Fibroblast of skin of left biceps (primary cell): Measurements from ENCODE around the gene DENND2D.

Experiments used
- DNase-seq, 2 experiments: peaks; one replicate each; pipeline ENCODE4 v3.0.0-alpha.2; 2013; ENCODE audit warnings: low read depth in 2 of 2

DENND2D gene

GRCh38 chr1:111175349-111175748 lies 25.1 kb downstream of the DENND2D start:
- no peak for DNase-seq

DNA sequence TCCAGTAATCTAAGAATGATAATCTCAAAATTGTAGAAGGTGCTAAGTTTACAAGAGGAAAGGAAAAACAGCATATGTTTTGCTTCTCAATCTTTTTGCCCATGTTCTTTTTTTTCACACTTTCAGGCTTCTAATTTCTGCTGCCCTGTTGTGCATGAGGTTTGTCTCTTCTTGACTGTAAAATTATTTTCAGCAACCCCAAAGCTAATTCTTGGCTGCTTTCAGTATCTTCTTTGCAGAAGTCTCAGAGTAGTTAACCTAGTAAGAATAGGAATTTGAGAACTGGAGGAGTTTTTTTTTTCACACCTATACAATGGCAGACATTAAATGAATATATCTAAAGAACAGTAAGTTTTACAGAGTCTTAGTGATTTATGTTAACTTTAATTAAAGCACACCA lies 26.4 kb downstream of the DENND2D start:
- no peak for DNase-seq

DNA sequence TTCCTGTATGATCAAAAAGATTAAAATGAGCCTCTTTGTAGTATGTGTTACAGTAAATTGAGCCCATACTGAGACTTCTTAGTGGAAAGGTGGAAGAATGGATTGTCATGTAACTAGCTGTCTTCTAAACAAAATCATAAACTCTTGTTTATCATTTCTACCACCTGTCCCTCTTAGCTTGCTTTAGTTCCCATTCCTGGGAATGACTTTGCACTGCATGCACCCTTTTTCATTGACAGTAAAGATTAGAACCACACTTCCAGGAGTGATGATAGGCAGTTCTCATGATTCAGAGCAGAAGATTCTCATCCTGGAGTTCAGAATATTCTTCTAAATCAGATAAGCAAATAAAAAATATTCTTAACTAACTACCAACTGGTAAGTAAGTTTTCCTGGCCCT lies 28.0 kb downstream of the DENND2D start:
- DNase-seq: no peak

- no peak for DNase-seq
Observed at GRCh38 chr1:111164151-111164550, 36.3 kb downstream of the DENND2D start.

- no peak for DNase-seq
Observed at GRCh38 chr1:111163363-111163762, 37.1 kb downstream of the DENND2D start.

DNA sequence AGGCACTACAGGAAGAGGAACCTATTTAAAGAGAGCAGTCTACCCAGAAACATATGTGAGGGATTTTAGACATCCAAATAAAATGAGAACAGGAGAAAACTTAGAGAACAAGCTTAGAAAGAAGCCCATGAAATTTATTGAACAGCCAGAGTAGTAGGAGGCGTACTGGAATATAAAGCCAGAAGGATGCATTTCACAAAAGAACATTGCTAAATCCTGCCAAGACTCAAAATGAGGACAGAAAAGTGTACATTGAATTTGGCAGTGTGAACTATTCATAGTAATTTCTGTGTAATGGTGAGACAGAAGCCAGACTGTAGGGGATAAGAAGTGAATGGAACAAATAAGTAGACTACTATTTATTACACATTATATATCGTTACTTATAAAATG lies 38.0 kb downstream of the DENND2D start:
- no peak for DNase-seq

DNA sequence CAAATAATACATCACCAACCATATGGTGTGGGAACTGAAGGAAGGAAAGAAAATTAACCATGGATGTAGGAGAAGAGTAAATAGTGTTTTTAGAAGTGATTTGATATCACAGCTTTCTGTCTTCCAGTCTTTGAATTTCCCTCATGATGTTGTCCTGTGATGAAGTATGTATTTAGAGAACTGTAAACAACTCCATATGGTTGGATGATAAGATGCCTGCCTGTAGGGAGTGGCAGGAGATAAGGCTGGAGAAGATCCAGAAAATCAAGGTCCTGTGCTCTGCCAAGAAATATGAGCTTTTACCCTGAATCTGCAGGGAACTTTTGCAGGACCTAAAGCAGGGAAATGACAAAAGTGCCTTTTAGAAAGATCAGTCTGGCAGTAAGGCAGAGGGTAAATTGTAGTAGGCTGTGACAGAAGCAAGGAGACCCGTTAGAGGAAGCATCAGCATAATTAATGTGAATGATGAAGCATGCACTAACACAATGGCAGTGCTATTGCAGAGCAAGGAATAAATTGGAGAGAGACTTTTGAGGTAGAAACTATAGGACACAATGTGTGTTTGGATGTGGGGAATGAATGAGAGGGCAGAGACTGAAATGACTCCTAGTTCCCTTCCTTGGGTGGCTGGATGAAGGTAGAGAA lies 38.5 kb downstream of the DENND2D start:
- no peak for DNase-seq

DNA sequence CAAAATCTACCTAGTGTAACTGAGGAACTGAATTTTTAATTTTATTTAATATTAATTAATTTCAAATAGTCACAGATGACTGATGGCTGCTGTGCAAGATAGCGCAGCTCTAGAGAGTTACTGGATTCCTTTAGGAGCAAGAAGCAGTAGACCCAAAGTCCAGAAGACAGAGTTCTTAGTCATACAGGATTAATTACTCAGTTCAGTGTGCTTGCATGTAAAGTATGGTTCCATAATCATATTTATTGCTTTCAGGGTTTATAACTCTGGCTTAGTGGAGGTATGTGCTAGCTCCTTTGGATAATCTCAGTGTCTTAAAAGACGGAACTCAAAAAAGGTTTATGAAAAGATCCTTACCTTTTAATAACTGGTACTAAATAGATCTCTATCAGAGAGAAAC lies 43.0 kb downstream of the DENND2D start:
- DNase-seq: no peak

GRCh38 chr1:111154021-111154999 lies 46.1 kb downstream of the DENND2D start:
- DNase-seq: no peak

- no peak for DNase-seq
Observed at GRCh38 chr1:111151838-111152237, 48.6 kb downstream of the DENND2D start.

GRCh38 chr1:111148376-111148881 lies 52.0 kb downstream of the DENND2D start:
- no peak for DNase-seq

- no peak for DNase-seq
Observed at GRCh38 chr1:111147948-111148347, 52.5 kb downstream of the DENND2D start.

DNA sequence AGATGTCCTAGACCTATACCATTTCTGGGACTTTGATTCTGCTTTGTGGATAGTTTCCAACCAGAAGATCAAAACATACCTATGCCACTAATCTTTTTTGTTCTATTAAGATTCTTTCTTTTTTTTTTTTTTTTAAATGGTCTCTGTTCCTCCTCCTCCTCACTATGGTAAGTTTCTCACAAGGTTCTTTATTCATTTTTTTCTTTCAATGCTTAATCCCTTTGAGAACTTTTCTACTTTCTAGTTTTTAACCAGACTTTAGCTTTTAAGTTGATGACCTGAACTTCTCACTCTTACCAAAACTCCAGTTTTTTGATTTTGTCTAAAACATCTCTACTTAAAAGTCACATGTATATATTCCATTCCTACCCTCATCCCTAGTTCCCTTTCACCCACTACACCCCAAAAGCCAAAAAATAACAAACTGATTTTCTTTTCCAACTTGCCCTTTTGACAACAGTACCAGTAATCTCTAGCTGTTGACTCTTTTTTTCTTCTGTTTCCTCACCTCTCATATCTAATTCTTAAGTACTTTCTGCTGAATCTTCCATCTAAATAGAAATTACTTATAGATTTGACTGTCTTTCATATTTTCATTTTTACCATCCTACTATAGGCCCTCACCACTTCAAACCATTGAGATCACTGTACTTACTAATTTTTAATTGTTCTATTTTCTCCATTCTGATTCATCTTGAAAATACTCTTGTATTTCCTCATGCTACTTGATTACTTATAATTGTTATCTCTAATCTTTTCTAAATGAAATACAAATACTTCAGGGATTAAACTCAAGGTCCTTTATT lies 54.3 kb downstream of the DENND2D start:
- no peak for DNase-seq

GRCh38 chr1:111145542-111145941 lies 54.9 kb downstream of the DENND2D start:
- no peak for DNase-seq

DNA sequence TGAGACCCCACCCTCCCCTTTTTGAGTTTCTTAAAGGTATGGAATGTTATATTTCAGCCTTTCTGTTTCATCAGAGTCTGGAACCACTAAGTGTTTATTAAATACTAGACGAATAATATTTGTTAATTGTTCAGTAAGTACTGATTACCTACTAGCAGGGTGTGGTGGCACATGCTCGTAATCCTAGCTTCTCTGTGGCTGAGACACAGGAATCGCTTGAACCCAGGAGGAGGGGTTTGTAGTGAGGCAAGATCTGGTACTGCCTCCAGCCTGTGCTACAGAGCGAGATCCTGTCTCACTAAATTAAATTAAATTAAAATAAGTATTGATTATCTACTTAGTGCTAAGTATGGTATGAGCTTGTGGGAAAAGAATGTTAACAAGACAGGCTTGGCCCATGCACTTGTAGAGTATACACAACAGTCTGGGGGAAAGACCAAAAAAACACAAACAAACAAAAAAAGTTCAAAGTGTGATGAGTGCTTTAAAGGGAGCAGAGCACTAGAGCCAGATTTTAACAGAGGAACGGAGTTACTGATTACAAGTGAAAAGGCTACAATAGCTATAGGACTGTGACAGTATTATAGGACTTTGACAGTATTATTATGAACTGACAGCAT lies 58.0 kb downstream of the DENND2D start:
- DNase-seq: no peak

DNA sequence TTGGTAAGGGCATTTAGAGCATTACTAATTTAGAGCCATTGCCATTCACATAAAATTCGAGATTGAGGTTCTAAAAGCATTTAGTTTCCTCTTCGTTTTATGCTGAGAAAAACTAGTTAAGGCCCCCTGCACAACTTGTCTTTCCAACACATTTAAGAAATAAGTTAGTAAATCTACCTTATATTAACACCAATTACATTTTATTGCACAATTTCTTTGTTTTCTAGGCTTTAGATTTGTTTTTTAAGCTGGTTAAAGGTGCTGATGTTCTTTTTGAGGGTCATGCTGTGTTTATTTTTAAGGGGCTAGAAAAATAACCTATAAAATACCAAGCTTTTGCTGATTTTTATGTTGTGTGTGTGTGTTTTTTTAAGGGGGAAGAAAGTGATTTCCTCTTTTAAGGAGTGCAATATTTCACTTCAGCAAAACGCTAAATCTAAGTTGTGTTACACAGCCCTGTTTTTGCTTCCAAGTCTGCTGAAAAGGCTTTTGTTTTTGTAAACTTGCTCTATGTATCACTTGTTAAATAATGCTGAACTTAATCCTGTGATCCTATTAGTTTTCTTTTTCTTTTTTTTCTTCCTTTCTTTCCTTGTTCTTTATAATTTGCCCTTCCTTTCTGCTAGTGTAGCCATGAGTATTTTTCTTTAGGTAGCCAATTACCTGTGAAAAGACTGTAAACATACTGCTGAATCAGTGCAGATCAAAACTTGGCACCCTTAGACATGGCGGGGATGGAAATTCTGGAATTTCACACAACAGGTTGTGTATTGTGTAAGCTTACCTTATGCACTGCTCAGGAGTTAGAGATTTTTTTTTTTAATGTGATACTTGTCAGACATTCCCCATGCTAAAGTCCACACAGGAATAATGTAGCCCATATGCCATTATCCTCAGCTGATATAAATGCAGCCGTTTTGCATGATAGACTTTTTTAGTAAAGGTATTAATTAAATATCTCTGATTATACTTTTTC lies 58.9 kb downstream of the DENND2D start:
- no peak for DNase-seq

DNA sequence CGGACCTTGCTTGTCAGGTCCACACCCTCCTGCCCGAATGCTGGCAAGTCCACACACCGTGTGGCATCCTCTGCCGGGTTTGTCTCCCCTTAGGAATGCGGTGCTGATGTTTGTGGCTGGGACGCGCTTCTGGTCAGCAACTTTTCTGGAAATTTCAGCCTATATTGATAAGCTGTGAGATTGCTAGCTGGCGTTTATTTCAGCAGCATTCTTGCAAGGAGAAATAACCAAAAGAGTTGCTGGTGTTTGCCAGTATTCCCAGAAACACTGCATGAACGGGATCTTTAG lies 59.8 kb downstream of the DENND2D start:
- no peak for DNase-seq

DNA sequence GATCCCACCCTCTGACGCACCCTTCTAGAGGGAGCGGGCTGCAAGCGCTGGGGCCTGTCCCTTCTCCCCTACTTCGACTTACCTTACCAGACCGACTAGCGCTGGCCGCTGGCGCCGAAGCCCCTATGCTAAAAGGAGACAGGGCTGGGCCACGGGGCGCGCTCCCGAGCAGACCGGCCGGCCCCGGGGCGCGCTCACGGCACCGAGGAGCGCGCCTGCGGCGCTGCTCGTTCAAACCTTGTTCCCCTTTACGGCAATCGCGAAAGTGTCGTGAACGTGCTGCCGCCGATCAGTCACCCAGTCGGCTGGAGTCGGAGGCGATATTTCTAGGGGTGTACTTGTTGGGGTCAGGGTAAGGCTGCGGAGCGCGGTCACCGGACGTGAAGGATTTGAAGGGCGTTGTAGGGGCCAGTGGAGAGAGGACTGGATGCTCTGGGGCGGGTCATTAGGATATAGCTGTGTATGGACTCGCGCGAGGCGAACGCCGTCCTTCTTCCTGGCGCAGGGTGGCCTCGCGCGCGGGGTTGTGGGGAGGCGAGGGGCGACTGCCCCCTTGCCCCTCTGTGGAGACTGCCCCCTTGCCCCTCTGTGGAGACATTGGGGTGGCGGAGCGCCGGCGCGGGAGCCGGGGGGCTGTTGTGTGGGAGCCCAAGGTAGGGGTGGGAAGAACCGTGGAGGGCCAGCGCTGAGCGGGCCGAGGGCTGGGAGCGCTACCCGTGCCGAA lies 60.3 kb downstream of the DENND2D start, which contains the start of the genes CEPT1 and DRAM2:
Gene CEPT1 (plus strand): TSS at position 268 of the 724 bp plus-strand sequence. CDS start 7,492 bp downstream, outside the sequence.
Gene DRAM2 (minus strand): TSS at position 138 of the 724 bp plus-strand sequence. CDS start 8,539 bp downstream, outside the sequence.
- peak; percentile 83 to 85 for DNase-seq

GRCh38 chr1:111139324-111139955 lies 61.0 kb downstream of the DENND2D start:
- DNase-seq: no peak
